ENCODE measurements around the gene ZZZ3.

DNA sequence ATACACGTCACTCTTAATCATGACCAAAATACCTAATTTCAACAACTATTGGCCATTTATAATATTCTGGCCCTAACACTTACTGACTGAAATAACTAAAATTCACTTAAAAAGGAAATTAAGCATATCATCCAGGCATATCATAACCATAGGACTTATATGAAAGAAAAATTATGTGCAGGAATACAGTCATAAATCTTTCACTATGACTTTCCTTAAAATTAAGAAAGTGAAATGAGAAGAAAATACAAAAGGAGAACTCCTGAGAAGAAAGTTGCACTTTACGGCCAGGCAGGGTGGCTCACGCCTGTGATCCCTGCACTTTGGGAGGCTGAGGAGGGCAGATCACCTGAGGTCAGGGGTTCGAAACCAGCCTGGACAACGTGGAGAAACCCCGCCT lies 9.4 kb downstream of the ZZZ3 start:
- TF ChIP-seq, protein P1, sequence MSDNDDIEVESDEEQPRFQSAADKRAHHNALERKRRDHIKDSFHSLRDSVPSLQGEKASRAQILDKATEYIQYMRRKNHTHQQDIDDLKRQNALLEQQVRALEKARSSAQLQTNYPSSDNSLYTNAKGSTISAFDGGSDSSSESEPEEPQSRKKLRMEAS (IDR thresholded peaks at IDR 0.05) = no peak
- no peak for TF ChIP-seq EGR1 (IDR thresholded peaks at IDR 0.05; ENCODE audit: low read depth in 2 of 2)
- TF ChIP-seq, protein P2, sequence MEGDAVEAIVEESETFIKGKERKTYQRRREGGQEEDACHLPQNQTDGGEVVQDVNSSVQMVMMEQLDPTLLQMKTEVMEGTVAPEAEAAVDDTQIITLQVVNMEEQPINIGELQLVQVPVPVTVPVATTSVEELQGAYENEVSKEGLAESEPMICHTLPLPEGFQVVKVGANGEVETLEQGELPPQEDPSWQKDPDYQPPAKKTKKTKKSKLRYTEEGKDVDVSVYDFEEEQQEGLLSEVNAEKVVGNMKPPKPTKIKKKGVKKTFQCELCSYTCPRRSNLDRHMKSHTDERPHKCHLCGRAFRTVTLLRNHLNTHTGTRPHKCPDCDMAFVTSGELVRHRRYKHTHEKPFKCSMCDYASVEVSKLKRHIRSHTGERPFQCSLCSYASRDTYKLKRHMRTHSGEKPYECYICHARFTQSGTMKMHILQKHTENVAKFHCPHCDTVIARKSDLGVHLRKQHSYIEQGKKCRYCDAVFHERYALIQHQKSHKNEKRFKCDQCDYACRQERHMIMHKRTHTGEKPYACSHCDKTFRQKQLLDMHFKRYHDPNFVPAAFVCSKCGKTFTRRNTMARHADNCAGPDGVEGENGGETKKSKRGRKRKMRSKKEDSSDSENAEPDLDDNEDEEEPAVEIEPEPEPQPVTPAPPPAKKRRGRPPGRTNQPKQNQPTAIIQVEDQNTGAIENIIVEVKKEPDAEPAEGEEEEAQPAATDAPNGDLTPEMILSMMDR (IDR thresholded peaks at IDR 0.05; ENCODE audit: low read depth, low read length, missing input control) = no peak
- TF ChIP-seq, protein P3, sequence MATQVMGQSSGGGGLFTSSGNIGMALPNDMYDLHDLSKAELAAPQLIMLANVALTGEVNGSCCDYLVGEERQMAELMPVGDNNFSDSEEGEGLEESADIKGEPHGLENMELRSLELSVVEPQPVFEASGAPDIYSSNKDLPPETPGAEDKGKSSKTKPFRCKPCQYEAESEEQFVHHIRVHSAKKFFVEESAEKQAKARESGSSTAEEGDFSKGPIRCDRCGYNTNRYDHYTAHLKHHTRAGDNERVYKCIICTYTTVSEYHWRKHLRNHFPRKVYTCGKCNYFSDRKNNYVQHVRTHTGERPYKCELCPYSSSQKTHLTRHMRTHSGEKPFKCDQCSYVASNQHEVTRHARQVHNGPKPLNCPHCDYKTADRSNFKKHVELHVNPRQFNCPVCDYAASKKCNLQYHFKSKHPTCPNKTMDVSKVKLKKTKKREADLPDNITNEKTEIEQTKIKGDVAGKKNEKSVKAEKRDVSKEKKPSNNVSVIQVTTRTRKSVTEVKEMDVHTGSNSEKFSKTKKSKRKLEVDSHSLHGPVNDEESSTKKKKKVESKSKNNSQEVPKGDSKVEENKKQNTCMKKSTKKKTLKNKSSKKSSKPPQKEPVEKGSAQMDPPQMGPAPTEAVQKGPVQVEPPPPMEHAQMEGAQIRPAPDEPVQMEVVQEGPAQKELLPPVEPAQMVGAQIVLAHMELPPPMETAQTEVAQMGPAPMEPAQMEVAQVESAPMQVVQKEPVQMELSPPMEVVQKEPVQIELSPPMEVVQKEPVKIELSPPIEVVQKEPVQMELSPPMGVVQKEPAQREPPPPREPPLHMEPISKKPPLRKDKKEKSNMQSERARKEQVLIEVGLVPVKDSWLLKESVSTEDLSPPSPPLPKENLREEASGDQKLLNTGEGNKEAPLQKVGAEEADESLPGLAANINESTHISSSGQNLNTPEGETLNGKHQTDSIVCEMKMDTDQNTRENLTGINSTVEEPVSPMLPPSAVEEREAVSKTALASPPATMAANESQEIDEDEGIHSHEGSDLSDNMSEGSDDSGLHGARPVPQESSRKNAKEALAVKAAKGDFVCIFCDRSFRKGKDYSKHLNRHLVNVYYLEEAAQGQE (IDR thresholded peaks at IDR 0.05) = no peak
- no peak for TF ChIP-seq RAD21 (IDR thresholded peaks at IDR 0.05)
- no peak for TF ChIP-seq FOXA1 (IDR thresholded peaks at IDR 0.05)
- no peak for TF ChIP-seq TAF1 (conservative IDR thresholded peaks at IDR 0.05)
- TF ChIP-seq JUND (IDR thresholded peaks at IDR 0.05) = no peak
- TF ChIP-seq YY1 (IDR thresholded peaks at IDR 0.05) = no peak
- TF ChIP-seq GABPA (IDR thresholded peaks at IDR 0.05 in 1 of 2, conservative IDR thresholded peaks at IDR 0.05 in 1 of 2) = no peak
- TF ChIP-seq SP1 (IDR thresholded peaks at IDR 0.05) = no peak

Data from liver (tissue), 3 donors.